B cell (primary cell): Measurements from ENCODE around the gene H1-8. TPM values are rescaled to one million over a fixed set of nuclear protein-coding genes. Genes with fewer than 3 reads are reported as not detected.

Experiments used
- ATAC-seq: fragments of 200-7000 bp; cut with Tn5 transposase; one replicate; pipeline ENCODE4 v1.10.0; 2021; ENCODE audit warnings: low read depth, mild to moderate bottlenecking, moderate number of reproducible peaks, moderate library complexity
- CTCF ChIA-PET: fragments of 350-600 bp; sonication (Branson Sonifier 250); formaldehyde crosslinking; loops from one replicate; lab custom pipeline; 2021; ENCODE audit warnings: antibody characterized with exemption, inconsistent platforms; lab: Charles Lee
- POLR2A ChIA-PET: fragments of 350-600 bp; sonication (Branson Sonifier 250); formaldehyde crosslinking; loops from one replicate; lab custom pipeline; 2021; ENCODE audit warnings: antibody characterized with exemption; lab: Charles Lee
- DNase-seq: peaks from one replicate; pipeline ENCODE4 v3.0.0; 2013
- H2AFZ ChIP-seq: 2 replicates; pipeline ENCODE4 v1.6.1; 2012; ENCODE audit warnings: mild to moderate bottlenecking, low read depth, low read length; ENCODE audit not compliant: insufficient read depth, poor library complexity, severe bottlenecking
- H3K27ac ChIP-seq, 2 donors: 1 replicate in 1 of 2; 2 replicates in 1 of 2; pipeline ENCODE4 v1.5.1; 2012 to 2013; ENCODE audit warnings: low read length in 2 of 2, mild to moderate bottlenecking in 2 of 2, moderate library complexity in 1 of 2
- H3K27me3 ChIP-seq, 4 experiments: fragments of 200-600 bp in 1 of 4; sonication (generic) in 1 of 4; replicated peaks in 1 of 4; 1 replicate in 2 of 4; 2 replicates in 2 of 4; pipeline versions ENCODE4 v1.6.1 to v1.7.0; 2013 to 2016; ENCODE audit warnings: low read length in 3 of 4, mild to moderate bottlenecking in 2 of 4, mixed read lengths in 1 of 4, moderate library complexity in 1 of 4; ENCODE audit not compliant: insufficient read depth in 4 of 4, control insufficient read depth in 3 of 4; ENCODE audit errors: control extremely low read depth in 1 of 4
- H3K36me3 ChIP-seq, 2 experiments: replicated peaks in 1 of 2; 1 replicate in 1 of 2; 2 replicates in 1 of 2; pipeline versions ENCODE4 v1.6.1 to v1.7.1; 2013; ENCODE audit warnings: low read length in 1 of 2; ENCODE audit not compliant: insufficient read depth in 2 of 2, control insufficient read depth in 1 of 2; ENCODE audit errors: control extremely low read depth in 1 of 2, extremely low read depth in 1 of 2
- H3K4me1 ChIP-seq, 2 donors: fragments of 200-600 bp in 1 of 2; sonication (generic) in 1 of 2; 1 replicate in 1 of 2; 2 replicates in 1 of 2; pipeline versions ENCODE4 v1.5.1 to v1.6.1; 2013 to 2017; ENCODE audit warnings: low read length in 2 of 2; ENCODE audit not compliant: control insufficient read depth in 2 of 2, insufficient read depth in 2 of 2
- H3K4me2 ChIP-seq: replicated peaks from 2 replicates; pipeline ENCODE3; 2012; ENCODE audit warnings: mild to moderate bottlenecking, low read depth, low read length; ENCODE audit not compliant: poor library complexity, severe bottlenecking
- H3K4me3 ChIP-seq, 5 experiments: fragments of 200-600 bp in 1 of 5; sonication (generic) in 1 of 5; 1 replicate in 3 of 5; 2 replicates in 2 of 5; pipeline versions ENCODE4 v1.5.1 to v1.7.0; 2011 to 2016; ENCODE audit warnings: low read length in 4 of 5, mild to moderate bottlenecking in 4 of 5, low read depth in 2 of 5, control low read depth in 1 of 5, moderate library complexity in 1 of 5; ENCODE audit not compliant: insufficient read depth in 1 of 5; ENCODE audit errors: control extremely low read depth in 1 of 5, extremely low read depth in 1 of 5
- H3K79me2 ChIP-seq: fragments of 200-600 bp; sonication (generic); one replicate; pipeline ENCODE4 v1.6.0; 2016; ENCODE audit warnings: low read length; ENCODE audit not compliant: control insufficient read depth, insufficient read depth
- H3K9ac ChIP-seq: fragments of 200-600 bp; sonication (generic); 2 replicates; pipeline ENCODE4 v1.6.1; 2017; ENCODE audit warnings: mild to moderate bottlenecking, low read length, moderate library complexity
- H3K9me3 ChIP-seq, 3 donors: one replicate each; pipeline versions ENCODE4 v1.6.1 to v1.7.1; 2013; ENCODE audit warnings: low read length in 2 of 3; ENCODE audit not compliant: control insufficient read depth in 2 of 3, insufficient read depth in 1 of 3; ENCODE audit errors: control extremely low read depth in 1 of 3
- H4K20me1 ChIP-seq: 2 replicates; pipeline ENCODE4 v1.6.0; 2012; ENCODE audit warnings: mild to moderate bottlenecking, low read length; ENCODE audit not compliant: insufficient read depth, control insufficient read depth, poor library complexity, severe bottlenecking
- H3K27ac Mint-ChIP-seq: one replicate; pipeline ENCODE4 v1.8.0; 2021; ENCODE audit warnings: mixed read lengths
- H3K27me3 Mint-ChIP-seq: one replicate; pipeline ENCODE4 v1.8.0; 2021; ENCODE audit warnings: mixed read lengths
- H3K4me1 Mint-ChIP-seq: one replicate; pipeline ENCODE4 v1.8.0; 2021; ENCODE audit warnings: mixed read lengths
- H3K4me3 Mint-ChIP-seq: one replicate; pipeline ENCODE4 v1.8.0; 2021; ENCODE audit warnings: mixed read lengths
- H3K9me3 Mint-ChIP-seq: one replicate; pipeline ENCODE4 v1.8.0; 2022; ENCODE audit warnings: mixed read lengths; ENCODE audit not compliant: insufficient read depth
- EZH2 ChIP-seq: IDR thresholded peaks from 2 replicates; pipeline ENCODE4 v1.6.1; 2012; ENCODE audit warnings: borderline replicate concordance, low read depth, mild to moderate bottlenecking, moderate library complexity, low read length; ENCODE audit not compliant: insufficient read depth, poor library complexity, severe bottlenecking
- WGBS: methylation state at CpG from one replicate; pipeline ENCODE4 v1.1.5; 2013; ENCODE audit warnings: missing lambda C conversion rate; ENCODE audit not compliant: insufficient coverage; 5-methylcytosine and 5-hydroxymethylcytosine counted together
- intact Hi-C: fragments of 100-400 bp; cut with micrococcal nuclease; formaldehyde crosslinking; loops from one replicate; pipeline ENCODE4 v1.10.0; 2022
- polyA plus RNA-seq: library from polyadenylated mRNA; depleted of rRNA; stranded (reverse); fragments of >200 nt; gene quantifications from 2 replicates; pipeline ENCODE4 v1.2.3, GENCODE V29; 2012
- total RNA-seq, 2 donors: library from RNA; stranded (reverse); fragments of 120-200 nt in 1 of 2; gene quantifications; 1 replicate in 1 of 2; 2 replicates in 1 of 2; pipeline versions ENCODE4 v1.2.3 to v1.2.4, GENCODE V29; 2013 to 2022
- TF ChIP-seq, protein P1 (sequence below): fragments of 200-600 bp; IDR thresholded peaks from one replicate; pipeline ENCODE4 v1.8.0; 2022; ENCODE audit warnings: antibody characterized with exemption, mild to moderate bottlenecking

Gene H1-8
- total and polyA plus RNA-seq, 2 donors (not counting 1 experiment from before 2014, with no cell fraction given): not detected

DNA sequence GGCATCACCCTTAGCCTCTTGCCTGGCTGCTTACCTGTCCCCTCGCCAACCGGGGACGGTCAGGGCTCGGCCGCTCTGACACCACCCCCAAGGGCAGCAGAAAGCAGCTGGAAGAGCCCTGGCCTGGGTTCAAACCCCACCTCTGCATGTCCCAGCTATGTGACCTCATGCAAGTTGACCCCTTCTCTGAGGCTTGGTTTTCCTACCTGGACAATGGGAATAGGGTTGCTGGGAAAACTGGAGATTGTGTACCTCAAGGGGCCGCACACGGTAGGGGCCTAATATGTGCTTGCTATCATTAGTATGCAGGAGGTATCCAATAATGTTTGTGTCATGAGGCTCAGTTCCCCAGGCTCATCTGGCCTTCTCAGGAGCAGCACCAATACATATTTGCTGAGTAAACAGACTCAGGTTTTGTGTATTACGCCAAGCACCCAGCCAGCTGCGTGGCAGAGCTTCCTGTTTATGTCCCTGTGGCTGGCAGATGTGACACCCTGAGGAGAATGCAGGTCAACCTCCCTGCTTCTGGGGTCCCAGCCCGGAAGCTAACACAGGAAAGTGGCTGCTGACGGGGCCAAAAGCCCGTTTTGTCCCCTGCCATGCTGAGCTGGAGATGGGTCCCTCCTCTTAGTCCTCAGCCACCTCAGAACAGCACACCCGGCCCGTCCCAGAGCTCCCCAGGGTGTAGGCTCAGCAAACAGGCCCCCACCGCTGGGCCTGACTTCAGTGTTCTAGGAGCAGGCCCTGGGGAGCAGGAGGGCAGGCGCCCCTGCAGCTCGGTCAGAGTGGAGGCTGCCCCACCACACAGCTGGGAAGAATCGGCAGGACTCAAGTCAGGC lies 33.8 kb downstream of the H1-8 start:
- 31% methylated on average over 18 of the region's 18 CpGs for WGBS
- POLR2A ChIA-PET: interaction anchor here (0.7 to 3.4 kb wide), 14 partner anchors 10 to 260 kb away, joined by 3 to 55 read pairs (median 4); partner anchors contain the start of genes IFT122, MBD4, PLXND1 and RHO

More for the DNA sequence above, 33.8 kb downstream of the H1-8 start:
- peak overlapping the region; percentile 69 to 83 for H3K27ac ChIP-seq
- Mint-ChIP-seq H3K9me3 (no peaks in the 10 kb centered on the region), H3K27ac (peak overlapping the region; percentile 98), H3K4me1 (peaks cover 70% of the 10 kb centered on the region), H3K4me3 (peak overlapping the region; percentile 83), H3K27me3 (no peaks in the 10 kb centered on the region)
- intact Hi-C loops: loop anchor here (1.0 to 5.0 kb wide), 7 partner anchors 50 to 536 kb away; partner anchors contain the start of genes HMCES, MBD4 and RAB43
- no peaks in the 10 kb centered on the region for H3K79me2 ChIP-seq
- DNase-seq (peak; percentile 85), ATAC-seq (peak; percentile 71)
- H3K4me1 ChIP-seq: peaks cover 50 to 59% of the 10 kb centered on the region in 2 donors
- H2AFZ ChIP-seq: peak overlapping the region; percentile 59
- no peaks in the 10 kb centered on the region for H3K36me3 ChIP-seq
- H3K9me3 ChIP-seq: no peaks in the 10 kb centered on the region
- H3K9ac ChIP-seq: peak overlapping the region; percentile 29
- H3K4me3 ChIP-seq: peak overlapping the region in 1 of 5 experiments; percentile 40
- CTCF ChIA-PET: interaction anchor here (0.7 to 3.2 kb wide), 12 partner anchors 10 to 251 kb away, joined by 3 to 30 read pairs (median 6); partner anchors contain the start of genes PLXND1 and RHO
- peak overlapping the region; percentile 82 for H3K4me2 ChIP-seq
- H4K20me1 ChIP-seq: no peaks in the 10 kb centered on the region
- no peak for TF ChIP-seq EZH2
- TF ChIP-seq, protein P1, sequence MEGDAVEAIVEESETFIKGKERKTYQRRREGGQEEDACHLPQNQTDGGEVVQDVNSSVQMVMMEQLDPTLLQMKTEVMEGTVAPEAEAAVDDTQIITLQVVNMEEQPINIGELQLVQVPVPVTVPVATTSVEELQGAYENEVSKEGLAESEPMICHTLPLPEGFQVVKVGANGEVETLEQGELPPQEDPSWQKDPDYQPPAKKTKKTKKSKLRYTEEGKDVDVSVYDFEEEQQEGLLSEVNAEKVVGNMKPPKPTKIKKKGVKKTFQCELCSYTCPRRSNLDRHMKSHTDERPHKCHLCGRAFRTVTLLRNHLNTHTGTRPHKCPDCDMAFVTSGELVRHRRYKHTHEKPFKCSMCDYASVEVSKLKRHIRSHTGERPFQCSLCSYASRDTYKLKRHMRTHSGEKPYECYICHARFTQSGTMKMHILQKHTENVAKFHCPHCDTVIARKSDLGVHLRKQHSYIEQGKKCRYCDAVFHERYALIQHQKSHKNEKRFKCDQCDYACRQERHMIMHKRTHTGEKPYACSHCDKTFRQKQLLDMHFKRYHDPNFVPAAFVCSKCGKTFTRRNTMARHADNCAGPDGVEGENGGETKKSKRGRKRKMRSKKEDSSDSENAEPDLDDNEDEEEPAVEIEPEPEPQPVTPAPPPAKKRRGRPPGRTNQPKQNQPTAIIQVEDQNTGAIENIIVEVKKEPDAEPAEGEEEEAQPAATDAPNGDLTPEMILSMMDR: no peak
- no peaks in the 10 kb centered on the region for H3K27me3 ChIP-seq
